RWPE2 (cell line): ENCODE results near the gene DRAM2.

Source experiments
- ATAC-seq: fragments of 200-7000 bp; cut with Tn5 transposase; 3 replicates; pipeline ENCODE4 v1.9.1; 2021; ENCODE audit warnings: low read depth
- DNase-seq: peaks from one replicate; pipeline ENCODE4 v3.0.0-alpha.2; 2020; ENCODE audit warnings: low spot score
- H3K27ac ChIP-seq: fragments of 450-650 bp; 2 replicates; pipeline ENCODE4 v1.5.1; 2017; ENCODE audit warnings: mild to moderate bottlenecking; ENCODE audit not compliant: poor library complexity, severe bottlenecking
- H3K27me3 ChIP-seq: fragments of 250-450 bp; sonication (Bioruptor Pico); 2 replicates; pipeline ENCODE4 v1.5.1; 2021; ENCODE audit warnings: mild to moderate bottlenecking, moderate library complexity; ENCODE audit not compliant: insufficient read depth, poor library complexity, severe bottlenecking
- H3K36me3 ChIP-seq: fragments of 250-450 bp; sonication (Bioruptor Pico); 2 replicates; pipeline ENCODE4 v1.5.1; 2020; ENCODE audit warnings: low read depth, mild to moderate bottlenecking, moderate library complexity
- H3K4me1 ChIP-seq: fragments of 250-450 bp; sonication (Bioruptor Pico); 2 replicates; pipeline ENCODE4 v1.5.1; 2021; ENCODE audit warnings: mild to moderate bottlenecking, moderate library complexity; ENCODE audit not compliant: insufficient read depth, poor library complexity, severe bottlenecking
- H3K4me3 ChIP-seq: fragments of 250-450 bp; sonication (Bioruptor Pico); 2 replicates; pipeline ENCODE4 v1.5.1; 2021; ENCODE audit warnings: mild to moderate bottlenecking, moderate library complexity; ENCODE audit not compliant: severe bottlenecking
- H3K9me3 ChIP-seq: fragments of 250-450 bp; sonication (Bioruptor Pico); 2 replicates; pipeline ENCODE4 v1.5.1; 2021; ENCODE audit warnings: mild to moderate bottlenecking, moderate library complexity; ENCODE audit not compliant: severe bottlenecking
- CTCF ChIP-seq: fragments of 450-650 bp; IDR thresholded peaks from one replicate; pipeline ENCODE4 v1.5.1; 2017; ENCODE audit warnings: mild to moderate bottlenecking, moderate library complexity; ENCODE audit not compliant: poor library complexity, severe bottlenecking

Gene DRAM2

DNA sequence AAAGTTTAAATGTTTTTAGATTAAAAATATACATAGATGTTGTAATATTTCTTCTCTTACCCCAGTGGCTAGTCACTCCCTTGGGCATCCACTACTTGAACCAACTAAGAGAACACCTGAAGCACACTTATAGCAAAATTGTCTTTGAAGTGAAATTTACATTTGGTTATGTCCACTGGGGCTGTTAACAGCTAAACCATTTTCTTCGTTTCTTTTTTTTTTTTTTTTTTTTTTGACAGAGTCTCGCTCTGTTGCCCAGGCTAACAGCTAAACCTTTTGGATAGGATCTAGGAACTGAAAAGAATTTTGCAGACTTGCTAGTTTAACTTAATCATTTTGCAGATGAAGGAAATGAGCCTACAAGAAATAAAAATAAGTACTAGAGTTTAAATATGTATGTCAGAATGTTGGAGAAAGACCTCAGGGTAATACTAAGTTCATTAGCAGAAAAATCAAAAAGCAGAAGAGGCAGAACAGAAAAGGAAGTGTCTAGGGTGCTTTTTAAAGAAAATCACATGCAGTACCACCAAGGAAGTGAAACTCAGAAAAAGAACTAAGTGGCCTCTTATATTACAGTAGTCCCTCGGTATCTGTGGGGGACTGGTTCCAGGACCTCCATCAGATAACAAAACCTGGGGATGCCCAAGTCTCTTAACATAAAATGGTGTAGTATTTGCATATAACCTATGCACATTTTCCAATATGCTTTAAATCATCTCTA lies 11.8 kb downstream of the DRAM2 start:
- Histone ChIP-seq H3K36me3 (peaks cover 67% of the 10 kb centered on the region), H3K4me3 (no peak overlapping the region), H3K9me3 (no peaks in the 10 kb centered on the region), H3K27ac (no peak overlapping the region), H3K4me1 (no peaks in the 10 kb centered on the region), H3K27me3 (no peaks in the 10 kb centered on the region)
- ATAC-seq (no peak), DNase-seq (no peak)
- no peak for TF ChIP-seq CTCF

GRCh38 chr1:111126354-111126753 lies 13.5 kb downstream of the DRAM2 start:
- Histone ChIP-seq H3K27ac (no peak overlapping the region), H3K27me3 (no peaks in the 10 kb centered on the region), H3K4me3 (no peak overlapping the region), H3K4me1 (no peaks in the 10 kb centered on the region), H3K9me3 (no peaks in the 10 kb centered on the region), H3K36me3 (peaks cover 67% of the 10 kb centered on the region)
- DNase-seq, result no peak
- ATAC-seq, result no peak
- TF ChIP-seq CTCF, result no peak

GRCh38 chr1:111116496-111116895 lies 23.4 kb downstream of the DRAM2 start:
- H3K4me1 ChIP-seq, result no peaks in the 10 kb centered on the region
- peaks cover 44% of the 10 kb centered on the region for H3K36me3 ChIP-seq
- TF ChIP-seq CTCF, result no peak
- DNase-seq (no peak), ATAC-seq (no peak)
- H3K4me3 ChIP-seq, result no peak overlapping the region
- no peak overlapping the region for H3K27ac ChIP-seq
- no peaks in the 10 kb centered on the region for H3K9me3 ChIP-seq
- no peaks in the 10 kb centered on the region for H3K27me3 ChIP-seq

DNA sequence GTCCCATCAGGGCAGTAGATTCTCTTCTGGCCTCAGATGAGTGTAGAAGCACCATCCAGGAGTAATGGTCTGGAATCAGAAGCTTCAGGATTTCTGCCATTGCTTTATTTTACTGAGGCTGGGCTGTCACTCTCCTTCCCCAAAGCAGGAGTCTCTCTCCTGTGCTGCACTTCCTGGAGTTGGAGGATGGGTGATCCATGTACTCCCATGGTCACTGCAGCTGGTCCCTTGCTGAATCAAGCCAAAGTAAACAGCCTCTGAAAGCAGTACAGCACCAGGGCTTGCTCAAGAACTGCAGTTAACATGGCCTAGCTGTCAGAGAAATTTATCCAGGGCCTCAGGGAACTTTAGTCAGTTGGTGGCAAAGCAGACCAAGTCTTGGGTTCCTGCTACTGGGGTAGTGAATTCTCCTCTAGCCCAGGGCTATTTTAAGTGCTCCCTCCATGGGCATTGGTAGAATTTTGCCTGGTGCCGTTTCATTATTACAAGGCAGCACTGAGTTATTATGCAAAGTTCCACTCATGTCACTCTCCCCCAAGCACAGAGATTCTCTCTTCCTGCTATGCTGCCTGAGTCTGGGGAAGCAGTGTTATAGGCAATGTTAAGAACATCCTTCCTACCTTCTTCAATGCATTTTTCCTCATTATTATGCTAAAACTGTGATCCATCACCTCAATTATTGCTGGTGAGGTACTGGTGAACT lies 29.5 kb downstream of the DRAM2 start:
- peaks cover 4% of the 10 kb centered on the region for H3K27me3 ChIP-seq
- H3K4me3 ChIP-seq, result no peak overlapping the region
- DNase-seq, result no peak
- TF ChIP-seq CTCF, result no peak
- 0 out of 3 replicates have a peak, but pooled peaks have one; percentile 23 for ATAC-seq
- no peaks in the 10 kb centered on the region for H3K4me1 ChIP-seq
- no peak overlapping the region for H3K27ac ChIP-seq
- no peaks in the 10 kb centered on the region for H3K36me3 ChIP-seq
- H3K9me3 ChIP-seq, result no peaks in the 10 kb centered on the region

DNA sequence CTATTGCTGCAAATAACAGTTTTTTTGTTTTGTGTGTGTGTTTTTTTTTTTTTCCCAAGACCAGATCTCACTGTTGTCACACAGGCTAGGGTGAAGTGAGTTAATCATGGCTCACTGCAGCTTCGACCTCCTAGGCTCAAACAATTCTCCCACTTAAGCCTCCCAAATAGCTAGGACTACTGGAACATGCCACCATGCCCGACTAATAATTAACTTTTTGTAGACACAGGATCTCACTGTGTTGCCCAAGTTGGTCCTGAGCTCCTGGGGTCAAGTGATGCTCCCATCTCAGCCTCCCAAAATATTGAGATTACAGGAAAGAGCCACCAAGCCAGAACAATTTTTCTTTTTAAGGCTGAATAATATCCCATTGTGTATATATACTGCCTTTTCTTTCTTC lies 34.9 kb downstream of the DRAM2 start:
- peaks cover 4% of the 10 kb centered on the region for H3K27me3 ChIP-seq
- H3K4me3 ChIP-seq, result no peak overlapping the region
- H3K36me3 ChIP-seq, result no peaks in the 10 kb centered on the region
- peaks cover 5% of the 10 kb centered on the region for H3K4me1 ChIP-seq
- ATAC-seq, result no peak
- no peaks in the 10 kb centered on the region for H3K9me3 ChIP-seq
- DNase-seq, result no peak
- no peak for TF ChIP-seq CTCF
- H3K27ac ChIP-seq, result no peak overlapping the region
